ENCODE data around the gene PKP4. TPM values are rescaled to one million over a fixed set of nuclear protein-coding genes. Genes with fewer than 3 reads are reported as not detected.
A peak's percentile ranks its signal among the peaks of the same experiment; 100 is the strongest.

Gene PKP4
- total and polyA plus RNA-seq, 9 of the 15 experiments (the other 6 are each of a cell fraction or from before 2014, with no cell fraction given) = 24.6 to 99.1 (median 74.0) TPM

GRCh38 chr2:158484892-158485556 lies 28.3 kb downstream of the PKP4 start (continued):
- TF ChIP-seq, protein P1, sequence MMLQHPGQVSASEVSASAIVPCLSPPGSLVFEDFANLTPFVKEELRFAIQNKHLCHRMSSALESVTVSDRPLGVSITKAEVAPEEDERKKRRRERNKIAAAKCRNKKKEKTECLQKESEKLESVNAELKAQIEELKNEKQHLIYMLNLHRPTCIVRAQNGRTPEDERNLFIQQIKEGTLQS (IDR thresholded peaks at IDR 0.05) = no peak
- TF ChIP-seq, protein P1 (CRISPR knock-in tag; conservative IDR thresholded peaks at IDR 0.05) = no peak
- TF ChIP-seq ARNT (IDR thresholded peaks at IDR 0.05) (no peak), CBFA2T3 (IDR thresholded peaks at IDR 0.05) (no peak)

GRCh38 chr2:158486150-158486969 lies 29.6 kb downstream of the PKP4 start:
- no peak for DNase-seq (ENCODE audit: extremely low read depth in 1 of 4, low spot score in 3 of 4)
- ChIA-PET POLR2A (no interaction called here), CTCF (ENCODE audit: low intra/inter-chr PET ratio) (no interaction called here)
- peak; percentile 32; the same call in 2 of the 3 replicates for ATAC-seq
- no peak overlapping the region for H2AFZ ChIP-seq (ENCODE audit: low read depth, low read length)
- no TSS peak for BruUV-seq (replicated peaks)
- no peaks in the 10 kb centered on the region for H3K9me1 ChIP-seq (ENCODE audit: control insufficient read depth, insufficient read depth, low read length)
- FAIRE-seq = peak; percentile 11
- H3K4me2 ChIP-seq (ENCODE audit: insufficient read depth, low read length) = 0 out of 2 replicates have a peak overlapping the region, but pooled peaks have one; percentile 5
- WGBS (ENCODE audit: insufficient coverage, low coverage, missing lambda C conversion rate) = 50% methylated on average over 3 of the region's 3 CpGs
- H3K36me3 ChIP-seq (ENCODE audit: control insufficient read depth, insufficient read depth, low read length) = no peaks in the 10 kb centered on the region
- H3K79me2 ChIP-seq (ENCODE audit: control insufficient read depth, insufficient read depth, low read length) = peaks cover 93% of the 10 kb centered on the region
- H3K27me3 ChIP-seq (ENCODE audit: control insufficient read depth in 2 of 2, insufficient read depth in 2 of 2, low read length in 2 of 2) = no peaks in the 10 kb centered on the region
- intact Hi-C loops (cut with micrococcal nuclease) (no loop called here), in situ Hi-C loops (cut with MboI) (no loop called here)
- H3K4me3 ChIP-seq = no peak overlapping the region
- peaks cover 3 to 22% of the 10 kb centered on the region in 2 experiments; a peak in 2 of 5 replicates for H3K4me1 ChIP-seq (replicated peaks in 1 of 2; ENCODE audit: control insufficient read depth in 2 of 2, insufficient read depth in 2 of 2, low read length in 2 of 2)
- no peaks in the 10 kb centered on the region for H3K9me3 ChIP-seq (replicated peaks; ENCODE audit: control insufficient read depth, insufficient read depth, low read depth, low read length)
- no peak overlapping the region for H3K27ac ChIP-seq (ENCODE audit: extremely low read depth, low read depth, low read length)
- H4K20me1 ChIP-seq (replicated peaks; ENCODE audit: control insufficient read depth, insufficient read depth, low read length) = peaks cover 10% of the 10 kb centered on the region
- no peak overlapping the region for H3K9ac ChIP-seq (ENCODE audit: insufficient read depth in 1 of 2, low read depth in 2 of 2, low read length in 2 of 2)
- TF ChIP-seq PKNOX1 (IDR thresholded peaks at IDR 0.05) (peak; percentile 22; the same call in 1 of the 2 replicates), U2AF2 (optimal IDR thresholded peaks at IDR 0.05; ENCODE audit: low read depth, low read length) (no peak), MEIS2 (IDR thresholded peaks at IDR 0.05; ENCODE audit: partially characterized antibody) (peak; percentile 71), GABPA (tag; conservative IDR thresholded peaks at IDR 0.05; ENCODE audit: low read depth) (no peak)
- TF ChIP-seq, protein P2, sequence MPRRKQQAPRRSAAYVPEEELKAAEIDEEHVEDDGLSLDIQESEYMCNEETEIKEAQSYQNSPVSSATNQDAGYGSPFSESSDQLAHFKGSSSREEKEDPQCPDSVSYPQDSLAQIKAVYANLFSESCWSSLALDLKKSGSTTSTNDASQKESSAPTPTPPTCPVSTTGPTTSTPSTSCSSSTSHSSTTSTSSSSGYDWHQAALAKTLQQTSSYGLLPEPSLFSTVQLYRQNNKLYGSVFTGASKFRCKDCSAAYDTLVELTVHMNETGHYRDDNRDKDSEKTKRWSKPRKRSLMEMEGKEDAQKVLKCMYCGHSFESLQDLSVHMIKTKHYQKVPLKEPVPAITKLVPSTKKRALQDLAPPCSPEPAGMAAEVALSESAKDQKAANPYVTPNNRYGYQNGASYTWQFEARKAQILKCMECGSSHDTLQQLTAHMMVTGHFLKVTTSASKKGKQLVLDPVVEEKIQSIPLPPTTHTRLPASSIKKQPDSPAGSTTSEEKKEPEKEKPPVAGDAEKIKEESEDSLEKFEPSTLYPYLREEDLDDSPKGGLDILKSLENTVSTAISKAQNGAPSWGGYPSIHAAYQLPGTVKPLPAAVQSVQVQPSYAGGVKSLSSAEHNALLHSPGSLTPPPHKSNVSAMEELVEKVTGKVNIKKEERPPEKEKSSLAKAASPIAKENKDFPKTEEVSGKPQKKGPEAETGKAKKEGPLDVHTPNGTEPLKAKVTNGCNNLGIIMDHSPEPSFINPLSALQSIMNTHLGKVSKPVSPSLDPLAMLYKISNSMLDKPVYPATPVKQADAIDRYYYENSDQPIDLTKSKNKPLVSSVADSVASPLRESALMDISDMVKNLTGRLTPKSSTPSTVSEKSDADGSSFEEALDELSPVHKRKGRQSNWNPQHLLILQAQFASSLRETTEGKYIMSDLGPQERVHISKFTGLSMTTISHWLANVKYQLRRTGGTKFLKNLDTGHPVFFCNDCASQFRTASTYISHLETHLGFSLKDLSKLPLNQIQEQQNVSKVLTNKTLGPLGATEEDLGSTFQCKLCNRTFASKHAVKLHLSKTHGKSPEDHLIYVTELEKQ (CRISPR knock-in tag; IDR thresholded peaks at IDR 0.05) = no peak
- TF ChIP-seq, protein P3, sequence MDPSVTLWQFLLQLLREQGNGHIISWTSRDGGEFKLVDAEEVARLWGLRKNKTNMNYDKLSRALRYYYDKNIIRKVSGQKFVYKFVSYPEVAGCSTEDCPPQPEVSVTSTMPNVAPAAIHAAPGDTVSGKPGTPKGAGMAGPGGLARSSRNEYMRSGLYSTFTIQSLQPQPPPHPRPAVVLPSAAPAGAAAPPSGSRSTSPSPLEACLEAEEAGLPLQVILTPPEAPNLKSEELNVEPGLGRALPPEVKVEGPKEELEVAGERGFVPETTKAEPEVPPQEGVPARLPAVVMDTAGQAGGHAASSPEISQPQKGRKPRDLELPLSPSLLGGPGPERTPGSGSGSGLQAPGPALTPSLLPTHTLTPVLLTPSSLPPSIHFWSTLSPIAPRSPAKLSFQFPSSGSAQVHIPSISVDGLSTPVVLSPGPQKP (CRISPR knock-in tag; IDR thresholded peaks at IDR 0.05) = no peak
